HL-60 (cell line): ENCODE data around the gene LRBA.

Experiments used
- DNase-seq, 2 experiments: peaks; one replicate each; pipeline ENCODE4 v3.0.0-alpha.2; 2010 to 2020; ENCODE audit warnings: low read depth in 1 of 2, low spot score in 1 of 2
- H3K27ac ChIP-seq: fragments of 250-450 bp; sonication (Bioruptor Pico); replicated peaks from 2 replicates; pipeline ENCODE4 v1.5.1; 2020; ENCODE audit warnings: mild to moderate bottlenecking, moderate library complexity
- H3K27me3 ChIP-seq: fragments of 250-450 bp; sonication (Bioruptor Pico); 2 replicates; pipeline ENCODE4 v1.5.1; 2021; ENCODE audit warnings: mild to moderate bottlenecking, moderate library complexity; ENCODE audit not compliant: insufficient read depth, poor library complexity, severe bottlenecking
- H3K4me3 ChIP-seq: replicated peaks from 2 replicates; pipeline ENCODE4 v1.5.1; 2011; ENCODE audit warnings: mild to moderate bottlenecking, control low read depth, low read length; ENCODE audit not compliant: insufficient read depth
- CTCF ChIP-seq: IDR thresholded peaks from one replicate; pipeline ENCODE4 v1.5.1; 2011; ENCODE audit warnings: low read length, control low read depth, inconsistent platforms; ENCODE audit not compliant: insufficient read depth
- GABPA ChIP-seq: IDR thresholded peaks from 2 replicates; pipeline ENCODE4 v1.6.1; 2012; ENCODE audit warnings: low read depth
- POLR2AphosphoS5 ChIP-seq: IDR thresholded peaks from 2 replicates; pipeline ENCODE4 v1.6.1; 2012; ENCODE audit warnings: low read depth
- REST ChIP-seq: IDR thresholded peaks from 2 replicates; pipeline ENCODE4 v1.6.1; 2012; ENCODE audit warnings: low read depth; ENCODE audit not compliant: insufficient replicate concordance
- SPI1 ChIP-seq: IDR thresholded peaks from 2 replicates; pipeline ENCODE4 v1.6.1; 2012; ENCODE audit warnings: low read depth, mild to moderate bottlenecking, borderline replicate concordance

LRBA gene

GRCh38 chr4:151013491-151013890 lies 1.6 kb downstream of the LRBA start:
- H3K27ac ChIP-seq, result no peak overlapping the region
- 0 out of 2 replicates have a peak overlapping the region, but pooled peaks have one; percentile 9 for H3K4me3 ChIP-seq
- H3K27me3 ChIP-seq, result no peaks in the 10 kb centered on the region
- TF ChIP-seq GABPA, result no peak
- no peak for TF ChIP-seq REST
- TF ChIP-seq CTCF, result no peak
- TF ChIP-seq POLR2AphosphoS5, result no peak
- TF ChIP-seq SPI1, result no peak
- DNase-seq, result no peak

- H3K4me3 ChIP-seq, result no peak overlapping the region
- no peak overlapping the region for H3K27ac ChIP-seq
- TF ChIP-seq POLR2AphosphoS5, result no peak
- TF ChIP-seq SPI1, result no peak
- no peak for TF ChIP-seq CTCF
- TF ChIP-seq REST, result no peak
- no peak for TF ChIP-seq GABPA
- no peaks in the 10 kb centered on the region for H3K27me3 ChIP-seq
- no peak for DNase-seq
Measured at GRCh38 chr4:151012820-151013219, 2.3 kb downstream of the LRBA start.

GRCh38 chr4:151012376-151012775 lies 2.7 kb downstream of the LRBA start:
- H3K27ac ChIP-seq, result no peak overlapping the region
- no peaks in the 10 kb centered on the region for H3K27me3 ChIP-seq
- DNase-seq, result no peak
- no peak overlapping the region for H3K4me3 ChIP-seq
- no peak for TF ChIP-seq GABPA
- TF ChIP-seq REST, result no peak
- TF ChIP-seq SPI1, result no peak
- no peak for TF ChIP-seq CTCF
- TF ChIP-seq POLR2AphosphoS5, result no peak
